SK-N-SH treated with all-trans-retinoic acid at 6 μM for 48 hours (cell line): ENCODE data around the gene SCG2.
A peak's percentile ranks its signal among the peaks of the same experiment; 100 is the strongest.

Experiments used
- ATAC-seq: fragments of 200-7000 bp; cut with Tn5 transposase; 3 replicates; pipeline ENCODE4 v1.9.1; 2020; ENCODE audit warnings: mild to moderate bottlenecking, moderate library complexity
- ARNTL ChIP-seq: fragments of 450-650 bp; formaldehyde crosslinking; IDR thresholded peaks from 2 replicates; pipeline ENCODE4 v1.5.0; 2020; ENCODE audit warnings: low read depth, mild to moderate bottlenecking, moderate library complexity, borderline replicate concordance
- BACH2 ChIP-seq: fragments of 250-450 bp; sonication (Bioruptor Pico); IDR thresholded peaks from 2 replicates; pipeline ENCODE4 v1.9.0; 2021; ENCODE audit warnings: mild to moderate bottlenecking, borderline replicate concordance
- CSDC2 ChIP-seq: fragments of 250-450 bp; sonication (Bioruptor Pico); IDR thresholded peaks from 2 replicates; pipeline ENCODE4 v1.5.0; 2020; ENCODE audit warnings: mild to moderate bottlenecking, moderate library complexity
- ESRRG ChIP-seq: fragments of 250-450 bp; sonication (Bioruptor Pico); IDR thresholded peaks from 2 replicates; pipeline ENCODE4 v1.6.1; 2021; ENCODE audit warnings: mild to moderate bottlenecking
- GLIS3 ChIP-seq: fragments of 250-450 bp; sonication (Bioruptor Pico); IDR thresholded peaks from 2 replicates; pipeline ENCODE4 v1.5.0; 2020; ENCODE audit warnings: mild to moderate bottlenecking, moderate library complexity
- OSR1 ChIP-seq: fragments of 250-450 bp; sonication (Bioruptor Pico); IDR thresholded peaks from 2 replicates; pipeline ENCODE4 v1.8.0; 2022; ENCODE audit warnings: moderate library complexity, mild to moderate bottlenecking, inconsistent platforms
- PPARA ChIP-seq: fragments of 250-450 bp; sonication (Bioruptor Pico); IDR thresholded peaks from 2 replicates; pipeline ENCODE4 v1.5.0; 2020; ENCODE audit warnings: mild to moderate bottlenecking, borderline replicate concordance
- RARB ChIP-seq: fragments of 250-450 bp; sonication (Bioruptor Pico); IDR thresholded peaks from 2 replicates; pipeline ENCODE4 v1.8.0; 2021; ENCODE audit warnings: mild to moderate bottlenecking, moderate library complexity
- TCF4 ChIP-seq: fragments of 250-450 bp; sonication (Bioruptor Pico); IDR thresholded peaks from 2 replicates; pipeline ENCODE4 v1.8.0; 2021; ENCODE audit warnings: mild to moderate bottlenecking, moderate library complexity, borderline replicate concordance
- TOX ChIP-seq: fragments of 250-450 bp; sonication (Bioruptor Pico); IDR thresholded peaks from 2 replicates; pipeline ENCODE4 v1.8.0; 2021; ENCODE audit warnings: mild to moderate bottlenecking, moderate library complexity, borderline replicate concordance
- ZC3H10 ChIP-seq: fragments of 250-450 bp; sonication (Bioruptor Pico); IDR thresholded peaks from 2 replicates; pipeline ENCODE4 v1.5.1; 2021; ENCODE audit warnings: mild to moderate bottlenecking, moderate library complexity
- ZFP3 ChIP-seq: fragments of 250-450 bp; sonication (Bioruptor Pico); IDR thresholded peaks from 2 replicates; pipeline ENCODE4 v1.5.0; 2020; ENCODE audit warnings: mild to moderate bottlenecking, moderate library complexity
- ZFP30 ChIP-seq: fragments of 450-650 bp; formaldehyde crosslinking; IDR thresholded peaks from 2 replicates; pipeline ENCODE4 v1.5.0; 2022; ENCODE audit warnings: mild to moderate bottlenecking, moderate library complexity
- ZNF565 ChIP-seq: fragments of 450-650 bp; formaldehyde crosslinking; conservative IDR thresholded peaks from 2 replicates; pipeline ENCODE4 v1.5.0; 2020; ENCODE audit warnings: low read depth, mild to moderate bottlenecking, moderate library complexity
- ZNF70 ChIP-seq: fragments of 450-650 bp; formaldehyde crosslinking; IDR thresholded peaks from 2 replicates; pipeline ENCODE4 v1.5.0; 2020; ENCODE audit warnings: mild to moderate bottlenecking, moderate library complexity
- TF ChIP-seq, protein P1 (sequence below): fragments of 250-450 bp; sonication (Bioruptor Pico); IDR thresholded peaks from 2 replicates; pipeline ENCODE4 v1.8.0; 2021; ENCODE audit warnings: low read depth, mild to moderate bottlenecking, moderate library complexity, borderline replicate concordance
- TF ChIP-seq, protein P2 (sequence below): fragments of 250-450 bp; sonication (Bioruptor Pico); IDR thresholded peaks from 2 replicates; pipeline ENCODE4 v1.5.0; 2020; ENCODE audit warnings: mild to moderate bottlenecking, moderate library complexity
- TF ChIP-seq, protein P3 (sequence below): fragments of 250-450 bp; sonication (Bioruptor Pico); IDR thresholded peaks from 2 replicates; pipeline ENCODE4 v1.5.1; 2021; ENCODE audit warnings: mild to moderate bottlenecking, moderate library complexity
- TF ChIP-seq, protein P4 (sequence below): fragments of 250-450 bp; sonication (Bioruptor Pico); IDR thresholded peaks from 2 replicates; pipeline ENCODE4 v1.5.1; 2020; ENCODE audit warnings: low read depth, mild to moderate bottlenecking, moderate library complexity
- TF ChIP-seq, protein P5 (sequence below): fragments of 250-450 bp; sonication (Bioruptor Pico); IDR thresholded peaks from 2 replicates; pipeline ENCODE4 v1.8.0; 2020; ENCODE audit warnings: mild to moderate bottlenecking, moderate library complexity, borderline replicate concordance

SCG2 gene

DNA sequence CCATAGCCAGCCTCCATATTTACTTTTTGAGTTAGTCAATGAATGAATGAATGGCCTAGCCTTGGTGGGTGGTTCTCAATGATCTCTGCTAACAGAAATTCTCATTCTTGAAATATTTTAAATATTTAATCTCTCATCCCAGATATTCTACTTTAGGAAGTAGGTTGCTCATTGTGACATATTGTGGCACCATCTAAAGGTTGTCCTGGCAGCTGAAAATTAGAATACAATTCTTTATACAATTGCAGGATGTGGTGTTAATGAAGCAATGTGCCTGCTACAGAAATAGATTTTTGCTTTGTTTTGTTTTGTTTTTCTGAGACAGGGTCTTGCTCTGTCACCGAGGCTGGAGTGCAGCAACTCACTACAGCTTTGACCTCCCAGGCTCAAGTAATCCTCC, 35.8 kb downstream of the SCG2 start:
- no peak for ATAC-seq
- TF ChIP-seq, protein P1, sequence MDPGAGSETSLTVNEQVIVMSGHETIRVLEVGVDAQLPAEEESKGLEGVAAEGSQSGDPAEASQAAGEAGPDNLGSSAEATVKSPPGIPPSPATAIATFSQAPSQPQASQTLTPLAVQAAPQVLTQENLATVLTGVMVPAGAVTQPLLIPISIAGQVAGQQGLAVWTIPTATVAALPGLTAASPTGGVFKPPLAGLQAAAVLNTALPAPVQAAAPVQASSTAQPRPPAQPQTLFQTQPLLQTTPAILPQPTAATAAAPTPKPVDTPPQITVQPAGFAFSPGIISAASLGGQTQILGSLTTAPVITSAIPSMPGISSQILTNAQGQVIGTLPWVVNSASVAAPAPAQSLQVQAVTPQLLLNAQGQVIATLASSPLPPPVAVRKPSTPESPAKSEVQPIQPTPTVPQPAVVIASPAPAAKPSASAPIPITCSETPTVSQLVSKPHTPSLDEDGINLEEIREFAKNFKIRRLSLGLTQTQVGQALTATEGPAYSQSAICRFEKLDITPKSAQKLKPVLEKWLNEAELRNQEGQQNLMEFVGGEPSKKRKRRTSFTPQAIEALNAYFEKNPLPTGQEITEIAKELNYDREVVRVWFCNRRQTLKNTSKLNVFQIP (CRISPR knock-in tag): no peak
- TF ChIP-seq ESRRG (no peak), OSR1 (CRISPR knock-in tag) (no peak), RARB (CRISPR knock-in tag) (no peak), ZFP30 (CRISPR knock-in tag) (no peak), CSDC2 (CRISPR knock-in tag) (no peak), BACH2 (CRISPR knock-in tag) (no peak), ZFP3 (no peak), ZC3H10 (CRISPR knock-in tag) (no peak), GLIS3 (CRISPR knock-in tag) (no peak), TOX (CRISPR knock-in tag) (no peak), ZNF565 (no peak), PPARA (CRISPR knock-in tag) (no peak)
- TF ChIP-seq, protein P2, sequence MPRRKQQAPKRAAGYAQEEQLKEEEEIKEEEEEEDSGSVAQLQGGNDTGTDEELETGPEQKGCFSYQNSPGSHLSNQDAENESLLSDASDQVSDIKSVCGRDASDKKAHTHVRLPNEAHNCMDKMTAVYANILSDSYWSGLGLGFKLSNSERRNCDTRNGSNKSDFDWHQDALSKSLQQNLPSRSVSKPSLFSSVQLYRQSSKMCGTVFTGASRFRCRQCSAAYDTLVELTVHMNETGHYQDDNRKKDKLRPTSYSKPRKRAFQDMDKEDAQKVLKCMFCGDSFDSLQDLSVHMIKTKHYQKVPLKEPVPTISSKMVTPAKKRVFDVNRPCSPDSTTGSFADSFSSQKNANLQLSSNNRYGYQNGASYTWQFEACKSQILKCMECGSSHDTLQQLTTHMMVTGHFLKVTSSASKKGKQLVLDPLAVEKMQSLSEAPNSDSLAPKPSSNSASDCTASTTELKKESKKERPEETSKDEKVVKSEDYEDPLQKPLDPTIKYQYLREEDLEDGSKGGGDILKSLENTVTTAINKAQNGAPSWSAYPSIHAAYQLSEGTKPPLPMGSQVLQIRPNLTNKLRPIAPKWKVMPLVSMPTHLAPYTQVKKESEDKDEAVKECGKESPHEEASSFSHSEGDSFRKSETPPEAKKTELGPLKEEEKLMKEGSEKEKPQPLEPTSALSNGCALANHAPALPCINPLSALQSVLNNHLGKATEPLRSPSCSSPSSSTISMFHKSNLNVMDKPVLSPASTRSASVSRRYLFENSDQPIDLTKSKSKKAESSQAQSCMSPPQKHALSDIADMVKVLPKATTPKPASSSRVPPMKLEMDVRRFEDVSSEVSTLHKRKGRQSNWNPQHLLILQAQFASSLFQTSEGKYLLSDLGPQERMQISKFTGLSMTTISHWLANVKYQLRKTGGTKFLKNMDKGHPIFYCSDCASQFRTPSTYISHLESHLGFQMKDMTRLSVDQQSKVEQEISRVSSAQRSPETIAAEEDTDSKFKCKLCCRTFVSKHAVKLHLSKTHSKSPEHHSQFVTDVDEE (CRISPR knock-in tag): no peak
- TF ChIP-seq, protein P3, sequence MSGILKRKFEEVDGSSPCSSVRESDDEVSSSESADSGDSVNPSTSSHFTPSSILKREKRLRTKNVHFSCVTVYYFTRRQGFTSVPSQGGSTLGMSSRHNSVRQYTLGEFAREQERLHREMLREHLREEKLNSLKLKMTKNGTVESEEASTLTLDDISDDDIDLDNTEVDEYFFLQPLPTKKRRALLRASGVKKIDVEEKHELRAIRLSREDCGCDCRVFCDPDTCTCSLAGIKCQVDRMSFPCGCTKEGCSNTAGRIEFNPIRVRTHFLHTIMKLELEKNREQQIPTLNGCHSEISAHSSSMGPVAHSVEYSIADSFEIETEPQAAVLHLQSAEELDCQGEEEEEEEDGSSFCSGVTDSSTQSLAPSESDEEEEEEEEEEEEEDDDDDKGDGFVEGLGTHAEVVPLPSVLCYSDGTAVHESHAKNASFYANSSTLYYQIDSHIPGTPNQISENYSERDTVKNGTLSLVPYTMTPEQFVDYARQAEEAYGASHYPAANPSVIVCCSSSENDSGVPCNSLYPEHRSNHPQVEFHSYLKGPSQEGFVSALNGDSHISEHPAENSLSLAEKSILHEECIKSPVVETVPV (CRISPR knock-in tag): no peak

DNA sequence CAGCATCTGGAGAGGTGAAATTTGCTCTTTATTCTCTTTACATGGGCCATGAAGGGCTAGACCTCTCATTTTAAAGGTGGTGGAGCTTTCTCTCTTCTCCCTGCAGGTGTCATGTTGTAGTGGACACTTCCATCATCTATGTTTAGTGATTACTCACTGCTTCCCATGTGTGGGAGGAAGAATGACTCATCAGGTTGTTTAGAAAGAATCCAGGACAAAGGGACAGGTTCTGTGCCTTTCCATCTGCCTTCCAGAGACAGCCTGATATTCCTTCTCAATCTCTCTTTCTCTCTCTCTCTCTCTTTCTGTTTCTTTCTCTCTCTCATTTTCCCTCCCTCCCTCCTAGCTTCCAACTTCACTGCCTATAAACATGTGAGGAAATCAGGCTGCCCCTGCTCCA, 38.7 kb downstream of the SCG2 start:
- peak; percentile 87 for ATAC-seq
- TF ChIP-seq ZFP3: 0 out of 2 replicates have a peak, but pooled peaks have one; percentile 32
- TF ChIP-seq TCF4: no peak
- TF ChIP-seq CSDC2 (CRISPR knock-in tag): no peak

DNA sequence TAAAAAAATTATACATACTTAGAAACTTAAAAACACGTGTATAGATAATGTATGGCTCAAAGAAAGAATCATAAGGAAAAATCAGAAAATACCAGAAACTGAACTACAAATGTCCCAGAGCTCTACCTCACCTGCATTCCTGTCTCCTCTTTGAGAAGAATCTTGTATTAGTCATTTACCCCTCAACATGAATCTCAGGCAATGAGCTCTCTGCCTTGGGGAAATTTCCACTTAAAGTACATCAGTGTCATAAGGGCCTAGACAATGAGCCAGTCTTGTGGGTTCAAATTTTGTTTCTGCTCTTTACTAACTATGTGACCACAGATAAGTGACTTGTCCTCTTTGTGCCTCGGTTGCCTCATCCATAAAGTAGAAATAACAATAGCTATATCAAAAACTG, 40.1 kb downstream of the SCG2 start:
- TF ChIP-seq ZC3H10 (CRISPR knock-in tag): no peak
- TF ChIP-seq ZNF70 (CRISPR knock-in tag): no peak
- TF ChIP-seq ZFP30 (CRISPR knock-in tag): no peak
- TF ChIP-seq CSDC2 (CRISPR knock-in tag): no peak
- no peak for TF ChIP-seq BACH2 (CRISPR knock-in tag)
- TF ChIP-seq TOX (CRISPR knock-in tag): no peak
- TF ChIP-seq, protein P4, sequence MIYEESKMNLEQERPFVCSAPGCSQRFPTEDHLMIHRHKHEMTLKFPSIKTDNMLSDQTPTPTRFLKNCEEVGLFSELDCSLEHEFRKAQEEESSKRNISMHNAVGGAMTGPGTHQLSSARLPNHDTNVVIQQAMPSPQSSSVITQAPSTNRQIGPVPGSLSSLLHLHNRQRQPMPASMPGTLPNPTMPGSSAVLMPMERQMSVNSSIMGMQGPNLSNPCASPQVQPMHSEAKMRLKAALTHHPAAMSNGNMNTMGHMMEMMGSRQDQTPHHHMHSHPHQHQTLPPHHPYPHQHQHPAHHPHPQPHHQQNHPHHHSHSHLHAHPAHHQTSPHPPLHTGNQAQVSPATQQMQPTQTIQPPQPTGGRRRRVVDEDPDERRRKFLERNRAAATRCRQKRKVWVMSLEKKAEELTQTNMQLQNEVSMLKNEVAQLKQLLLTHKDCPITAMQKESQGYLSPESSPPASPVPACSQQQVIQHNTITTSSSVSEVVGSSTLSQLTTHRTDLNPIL: no peak
- TF ChIP-seq ARNTL (CRISPR knock-in tag): no peak
- TF ChIP-seq, protein P5, sequence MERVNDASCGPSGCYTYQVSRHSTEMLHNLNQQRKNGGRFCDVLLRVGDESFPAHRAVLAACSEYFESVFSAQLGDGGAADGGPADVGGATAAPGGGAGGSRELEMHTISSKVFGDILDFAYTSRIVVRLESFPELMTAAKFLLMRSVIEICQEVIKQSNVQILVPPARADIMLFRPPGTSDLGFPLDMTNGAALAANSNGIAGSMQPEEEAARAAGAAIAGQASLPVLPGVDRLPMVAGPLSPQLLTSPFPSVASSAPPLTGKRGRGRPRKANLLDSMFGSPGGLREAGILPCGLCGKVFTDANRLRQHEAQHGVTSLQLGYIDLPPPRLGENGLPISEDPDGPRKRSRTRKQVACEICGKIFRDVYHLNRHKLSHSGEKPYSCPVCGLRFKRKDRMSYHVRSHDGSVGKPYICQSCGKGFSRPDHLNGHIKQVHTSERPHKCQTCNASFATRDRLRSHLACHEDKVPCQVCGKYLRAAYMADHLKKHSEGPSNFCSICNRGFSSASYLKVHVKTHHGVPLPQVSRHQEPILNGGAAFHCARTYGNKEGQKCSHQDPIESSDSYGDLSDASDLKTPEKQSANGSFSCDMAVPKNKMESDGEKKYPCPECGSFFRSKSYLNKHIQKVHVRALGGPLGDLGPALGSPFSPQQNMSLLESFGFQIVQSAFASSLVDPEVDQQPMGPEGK: no peak
- ATAC-seq: no peak
